Epithelial cell of alveolus of lung (primary cell): ENCODE results near the gene RFNG. TPM values are rescaled to one million over a fixed set of nuclear protein-coding genes. Genes with fewer than 3 reads are reported as not detected.

ENCODE experiments used
- total RNA-seq: library from RNA; depleted of rRNA; stranded (reverse); fragments of >200 nt; gene quantifications from 2 replicates; pipeline ENCODE4 v1.2.1, GENCODE V29; 2015

The RFNG gene
- total RNA-seq, result 46.9 and 63.2 TPM in 2 replicates

GRCh38 chr17:82051776-82052637, at the start of gene RFNG, which contains the start of gene GPS1:
Gene RFNG (minus strand): TSS chr17:82051811. CDS start chr17:82051766, 45 bp downstream.
Gene GPS1 (plus strand): TSS chr17:82051898. CDS start chr17:82051932, 34 bp downstream.

GRCh38 chr17:82098169-82098938, 46.7 kb upstream of the RFNG start, which contains the start of gene FASN:
Gene FASN (minus strand): TSS chr17:82098236. CDS start chr17:82096445, 1,791 bp downstream.

GRCh38 chr17:82065638-82066303, 14.2 kb upstream of the RFNG start, which contains the start of gene DUS1L:
Gene DUS1L (minus strand): TSS chr17:82065804. CDS start chr17:82065059, 745 bp downstream.

GRCh38 chr17:82037092-82037888, 14.3 kb downstream of the RFNG start, which contains the start of gene DCXR:
Gene DCXR (minus strand): TSS chr17:82037697. CDS start chr17:82037682, 15 bp downstream.

GRCh38 chr17:82031303-82031884, 20.2 kb downstream of the RFNG start, which contains the start of gene RAC3:
Gene RAC3 (plus strand): TSS chr17:82031678. CDS start chr17:82031762, 84 bp downstream.

GRCh38 chr17:82022981-82023446, 28.6 kb downstream of the RFNG start, which contains the start of gene LRRC45:
Gene LRRC45 (plus strand): TSS chr17:82023305. CDS start chr17:82023644, 339 bp downstream.

GRCh38 chr17:82022310-82022980, 29.2 kb downstream of the RFNG start, which contains the start of gene CENPX:
Gene CENPX (minus strand): TSS chr17:82022878. CDS start chr17:82022861, 17 bp downstream.

Other genes starting within 250 kb of the RFNG start
- gene GCGR, start 247.7 kb downstream of the RFNG start, total RNA-seq, result not detected in 2 replicates
- gene MCRIP1, start 218.5 kb downstream of the RFNG start, total RNA-seq, result 69.5 and 121 TPM in 2 replicates
- gene PPP1R27, start 216.8 kb downstream of the RFNG start, total RNA-seq, result not detected in 2 replicates
- gene P4HB, start 191.3 kb downstream of the RFNG start, total RNA-seq, result 1,783 and 2,221 TPM in 2 replicates
- gene ARHGDIA, start 180.5 kb downstream of the RFNG start, total RNA-seq, result 143 and 305 TPM in 2 replicates
- 47.7 and 158 TPM in 2 replicates for gene ALYREF, start 160.2 kb downstream of the RFNG start, total RNA-seq
- gene ANAPC11, start 160.1 kb downstream of the RFNG start, total RNA-seq, result 147 and 313 TPM in 2 replicates
- 0.26 and 0.48 TPM in 2 replicates for gene NPB, start 149.6 kb downstream of the RFNG start, total RNA-seq
- 19.0 and 74.9 TPM in 2 replicates for gene PCYT2, start 140.4 kb downstream of the RFNG start, total RNA-seq
- 11.1 and 20.7 TPM in 2 replicates for gene SIRT7, start 133.6 kb downstream of the RFNG start, total RNA-seq
- 12.1 and 15.1 TPM in 2 replicates for gene MAFG, start 124.1 kb downstream of the RFNG start, total RNA-seq
- 54.9 and 180 TPM in 2 replicates for gene PYCR1, start 114.5 kb downstream of the RFNG start, total RNA-seq
- not detected in 2 replicates for gene MYADML2, start 104.6 kb downstream of the RFNG start, total RNA-seq
- 0.13 and 0.48 TPM in 2 replicates for gene NOTUM, start 90.6 kb downstream of the RFNG start, total RNA-seq
- 15.5 and 15.8 TPM in 2 replicates for gene ASPSCR1, start 74.2 kb downstream of the RFNG start, total RNA-seq
- 29.1 and 76.7 TPM in 2 replicates for gene CENPX, start 28.9 kb downstream of the RFNG start, total RNA-seq
- gene LRRC45, start 28.5 kb downstream of the RFNG start, total RNA-seq, result 9.8 and 15.6 TPM in 2 replicates
- gene RAC3, start 20.1 kb downstream of the RFNG start, total RNA-seq, result 25.0 and 38.6 TPM in 2 replicates
- 79.3 and 86.3 TPM in 2 replicates for gene DCXR, start 14.1 kb downstream of the RFNG start, total RNA-seq
- 116 and 126 TPM in 2 replicates for gene GPS1, start 87 bp upstream of the RFNG start, total RNA-seq
- gene DUS1L, start 14.0 kb upstream of the RFNG start, total RNA-seq, result 30.9 and 37.4 TPM in 2 replicates
- gene FASN, start 46.4 kb upstream of the RFNG start, total RNA-seq, result 57.2 and 289 TPM in 2 replicates
- gene CCDC57, start 161.0 kb upstream of the RFNG start, total RNA-seq, result 6.9 and 16.5 TPM in 2 replicates
- 224 and 509 TPM in 2 replicates for gene SLC16A3, start 177.2 kb upstream of the RFNG start, total RNA-seq
- gene CSNK1D, start 221.9 kb upstream of the RFNG start, total RNA-seq, result 41.8 and 136 TPM in 2 replicates